ENCODE data around the gene ZFHX2.

Gene ZFHX2

DNA sequence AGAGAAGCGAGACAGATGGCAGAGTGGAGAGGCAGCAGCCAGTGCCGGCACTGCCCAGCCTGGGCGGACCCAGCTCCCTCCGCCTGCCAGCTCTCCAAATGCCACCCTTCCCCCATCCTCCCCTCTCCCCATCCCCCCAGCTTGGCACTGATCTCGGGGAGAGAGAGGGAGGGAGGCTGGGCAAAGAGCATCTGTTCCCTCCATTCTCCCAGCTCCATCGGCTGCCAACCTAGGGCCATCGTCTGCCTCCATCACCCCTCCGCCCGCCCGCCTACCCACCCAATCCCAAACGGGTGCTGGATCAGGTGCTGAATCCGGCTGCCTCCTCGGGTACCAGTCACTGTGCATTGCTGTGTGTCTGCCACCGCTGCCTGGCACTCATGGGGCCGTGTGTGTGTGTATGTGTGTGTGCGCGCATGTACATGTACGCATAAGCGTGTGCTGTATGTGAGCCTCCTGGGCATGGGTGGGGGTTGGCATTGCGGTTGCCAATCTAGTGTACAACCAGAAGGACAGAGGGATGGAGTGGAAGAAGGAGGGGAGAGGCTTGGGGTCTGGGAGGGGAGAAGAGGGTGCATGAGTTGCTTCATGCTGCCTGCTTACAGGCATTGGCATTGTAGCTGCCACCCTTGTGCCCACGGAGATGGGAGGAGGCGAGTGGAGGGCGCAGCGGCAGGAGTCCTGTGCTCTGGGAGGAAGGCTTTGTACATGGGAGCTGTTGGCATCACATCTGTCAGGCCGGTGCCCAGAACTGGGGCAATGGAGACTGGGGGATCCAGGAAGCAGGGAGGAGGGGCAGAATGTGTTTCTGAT is 38.4 kb downstream of the ZFHX2 start:
- TF ChIP-seq, protein P1, sequence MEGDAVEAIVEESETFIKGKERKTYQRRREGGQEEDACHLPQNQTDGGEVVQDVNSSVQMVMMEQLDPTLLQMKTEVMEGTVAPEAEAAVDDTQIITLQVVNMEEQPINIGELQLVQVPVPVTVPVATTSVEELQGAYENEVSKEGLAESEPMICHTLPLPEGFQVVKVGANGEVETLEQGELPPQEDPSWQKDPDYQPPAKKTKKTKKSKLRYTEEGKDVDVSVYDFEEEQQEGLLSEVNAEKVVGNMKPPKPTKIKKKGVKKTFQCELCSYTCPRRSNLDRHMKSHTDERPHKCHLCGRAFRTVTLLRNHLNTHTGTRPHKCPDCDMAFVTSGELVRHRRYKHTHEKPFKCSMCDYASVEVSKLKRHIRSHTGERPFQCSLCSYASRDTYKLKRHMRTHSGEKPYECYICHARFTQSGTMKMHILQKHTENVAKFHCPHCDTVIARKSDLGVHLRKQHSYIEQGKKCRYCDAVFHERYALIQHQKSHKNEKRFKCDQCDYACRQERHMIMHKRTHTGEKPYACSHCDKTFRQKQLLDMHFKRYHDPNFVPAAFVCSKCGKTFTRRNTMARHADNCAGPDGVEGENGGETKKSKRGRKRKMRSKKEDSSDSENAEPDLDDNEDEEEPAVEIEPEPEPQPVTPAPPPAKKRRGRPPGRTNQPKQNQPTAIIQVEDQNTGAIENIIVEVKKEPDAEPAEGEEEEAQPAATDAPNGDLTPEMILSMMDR (IDR thresholded peaks at IDR 0.05; ENCODE audit: low read depth, low read length, missing control alignments), result no peak
- DNase-seq (ENCODE audit: low read depth), result no peak
- no peak overlapping the region for H3K4me3 ChIP-seq (ENCODE audit: low read depth, low read length)

DNA sequence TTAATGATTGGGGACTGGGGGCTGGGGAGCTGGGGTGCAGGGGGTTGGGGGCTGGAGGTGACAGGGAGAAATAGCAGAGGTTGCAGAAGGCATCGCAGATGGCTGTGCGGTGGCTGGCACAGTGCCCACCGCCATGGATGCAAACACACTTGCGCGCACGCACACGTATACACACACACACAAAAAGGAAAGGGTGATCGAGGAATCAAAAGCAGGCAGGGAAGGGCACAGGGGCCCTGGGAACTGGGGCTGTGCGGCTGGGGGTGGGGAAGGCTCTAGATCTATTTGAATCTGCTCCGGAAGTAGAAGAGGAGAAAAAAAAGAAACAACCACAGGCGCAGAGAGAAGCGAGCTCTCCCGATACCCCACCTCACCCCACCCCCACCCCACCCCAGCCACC is 39.4 kb downstream of the ZFHX2 start:
- H3K4me3 ChIP-seq (ENCODE audit: low read depth, low read length), result no peak overlapping the region
- TF ChIP-seq, protein P1 (IDR thresholded peaks at IDR 0.05; ENCODE audit: low read depth, low read length, missing control alignments), result no peak
- DNase-seq (ENCODE audit: low read depth), result no peak

- no peak overlapping the region for H3K4me3 ChIP-seq (ENCODE audit: low read depth, low read length)
- no peak for DNase-seq (ENCODE audit: low read depth)
- TF ChIP-seq, protein P1 (IDR thresholded peaks at IDR 0.05; ENCODE audit: low read depth, low read length, missing control alignments), result no peak
Observed at GRCh38 chr14:23494223-23494622, 57.3 kb downstream of the ZFHX2 start.

DNA sequence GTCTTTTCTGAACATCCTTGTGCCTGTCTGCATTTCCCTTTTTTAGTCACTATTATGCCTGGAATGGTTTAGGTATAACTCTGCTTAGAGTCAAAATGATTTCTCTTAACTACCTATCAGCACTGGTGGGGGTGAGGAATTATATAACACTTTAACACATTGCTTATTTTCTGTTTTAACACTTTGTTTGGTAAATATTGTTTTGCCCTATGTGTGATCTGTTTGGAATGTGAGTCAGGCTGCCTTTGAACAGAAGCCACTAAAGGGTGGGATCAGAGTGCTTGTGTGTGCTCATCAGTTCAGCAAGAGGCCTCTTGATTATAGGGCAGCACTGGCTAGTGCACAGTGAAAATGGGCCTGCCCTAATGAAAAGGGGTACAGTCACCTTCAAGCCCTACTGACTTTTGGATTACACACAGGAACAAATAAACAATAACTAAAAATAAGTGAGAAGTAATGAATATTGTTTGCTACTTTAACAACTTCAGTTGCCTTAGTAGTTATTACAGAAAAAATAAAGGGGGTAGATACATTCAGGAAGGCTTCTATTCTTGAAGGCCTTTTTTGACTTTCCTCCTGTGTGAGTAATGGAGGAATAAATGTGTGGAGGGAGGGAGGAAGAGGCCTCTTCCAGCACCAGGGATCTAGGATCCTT is 58.8 kb downstream of the ZFHX2 start:
- no peak for DNase-seq (ENCODE audit: low read depth)
- TF ChIP-seq, protein P1 (IDR thresholded peaks at IDR 0.05; ENCODE audit: low read depth, low read length, missing control alignments), result no peak
- H3K4me3 ChIP-seq (ENCODE audit: low read depth, low read length), result no peak overlapping the region

DNA sequence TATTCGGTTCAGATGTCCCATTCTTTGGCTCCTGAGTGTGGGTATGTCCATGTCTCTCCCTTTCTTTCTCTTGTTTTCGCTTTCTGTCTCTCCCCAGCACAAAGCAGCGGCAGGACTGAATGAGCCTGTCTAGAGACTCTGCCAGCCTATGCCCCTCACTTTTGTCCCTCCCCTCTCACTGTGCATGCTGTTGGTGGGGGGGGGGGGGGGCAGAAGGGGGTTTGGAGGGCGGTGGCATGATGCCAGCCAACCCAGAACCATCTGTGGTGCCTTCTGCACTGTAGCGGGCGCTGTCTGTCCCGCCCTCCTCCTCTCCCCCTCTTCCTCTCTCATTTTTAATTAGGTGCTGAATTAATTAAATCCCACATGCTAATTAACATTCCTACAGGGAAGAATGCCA is 64.3 kb downstream of the ZFHX2 start:
- TF ChIP-seq, protein P1 (IDR thresholded peaks at IDR 0.05; ENCODE audit: low read depth, low read length, missing control alignments), result no peak
- H3K4me3 ChIP-seq (ENCODE audit: low read depth, low read length), result no peak overlapping the region
- no peak for DNase-seq (ENCODE audit: low read depth)

DNA sequence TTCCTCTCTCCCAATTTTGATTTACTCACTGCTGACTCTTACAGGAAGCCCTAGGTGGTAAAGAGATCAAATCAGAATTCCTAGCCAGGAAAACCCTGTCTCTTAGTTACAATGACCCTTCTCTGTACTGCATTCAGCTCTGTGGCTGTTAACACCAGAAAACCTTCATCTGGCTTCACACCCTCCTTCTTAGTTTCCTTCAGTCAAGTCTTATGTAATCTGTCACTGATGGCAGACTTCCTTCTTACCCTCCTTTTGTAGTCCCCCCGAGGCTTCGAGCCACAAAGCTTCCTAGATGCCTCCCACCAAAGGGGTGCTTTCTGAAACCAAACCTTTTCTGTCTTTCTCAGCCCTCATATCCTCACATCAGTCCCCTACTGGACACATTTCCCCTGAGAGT is 65.5 kb downstream of the ZFHX2 start:
- no peak for DNase-seq (ENCODE audit: low read depth)
- H3K4me3 ChIP-seq (ENCODE audit: low read depth, low read length), result no peak overlapping the region

More for the DNA sequence above, 65.5 kb downstream of the ZFHX2 start:
- TF ChIP-seq, protein P1 (IDR thresholded peaks at IDR 0.05; ENCODE audit: low read depth, low read length, missing control alignments), result no peak
